DMS 273 treated with DMSO at 0.1 percent for 48 hours (cell line): ENCODE results near the gene SLFN13.
A peak's percentile ranks its signal among the peaks of the same experiment; 100 is the strongest.
"Not testable (repeated sequence)": the region's sequence is repeated elsewhere in the genome, so short reads cannot be mapped to it uniquely, and the experiment has no call there.

Experiments used
- DNase-seq: peaks from one replicate; lab custom pipeline; 2025; lab: John Stamatoyannopoulos, UW

SLFN13 gene

GRCh38 chr17:35448214-35448898 lies at the start of gene SLFN13:
SLFN13 (minus strand) TSS chr17:35448766; CDS start chr17:35445680, 3,086 bp downstream.
- peak; percentile 5 for DNase-seq

- DNase-seq = no peak
These were observed 48.1 kb upstream of the SLFN13 start for GRCh38 chr17:35496451-35497290.

- DNase-seq = no peak
These were observed 44.5 kb upstream of the SLFN13 start for GRCh38 chr17:35493040-35493439.

- DNase-seq = no peak
These were observed 42.9 kb upstream of the SLFN13 start for GRCh38 chr17:35491417-35491816.

- DNase-seq = no peak
These were observed 41.4 kb upstream of the SLFN13 start for GRCh38 chr17:35489944-35490343.

GRCh38 chr17:35488991-35489390 lies 40.4 kb upstream of the SLFN13 start:
- no peak for DNase-seq

GRCh38 chr17:35486920-35487732 lies 38.6 kb upstream of the SLFN13 start:
- no peak for DNase-seq

GRCh38 chr17:35479271-35479670 lies 30.7 kb upstream of the SLFN13 start:
- DNase-seq = no peak

GRCh38 chr17:35477248-35477647 lies 28.7 kb upstream of the SLFN13 start:
- no peak for DNase-seq

- DNase-seq = no peak
These were observed 27.8 kb upstream of the SLFN13 start for GRCh38 chr17:35476283-35476820.

GRCh38 chr17:35468475-35468874 lies 19.9 kb upstream of the SLFN13 start:
- DNase-seq = no peak

GRCh38 chr17:35467824-35468223 lies 19.3 kb upstream of the SLFN13 start:
- no peak for DNase-seq

- no peak for DNase-seq
These were observed 11.8 kb upstream of the SLFN13 start for GRCh38 chr17:35460354-35460851.

- not testable (repeated sequence) for DNase-seq
These were observed 5.5 kb upstream of the SLFN13 start for GRCh38 chr17:35454035-35454434.

- DNase-seq = no peak
These were observed 4.6 kb upstream of the SLFN13 start for GRCh38 chr17:35453171-35453570.

GRCh38 chr17:35449371-35449931 lies 885 bp upstream of the SLFN13 start:
- DNase-seq = no peak

GRCh38 chr17:35448899-35449227 lies 297 bp upstream of the SLFN13 start:
- DNase-seq = no peak

GRCh38 chr17:35447499-35447898 lies 1.1 kb downstream of the SLFN13 start:
- DNase-seq = no peak

GRCh38 chr17:35438433-35438832 lies 10.1 kb downstream of the SLFN13 start:
- no peak for DNase-seq

GRCh38 chr17:35433075-35433894 lies 15.3 kb downstream of the SLFN13 start:
- no peak for DNase-seq
